ELF-1 (cell line): ENCODE data around the gene COL4A1.

Experiments
- DNase-seq: peaks from one replicate; pipeline ENCODE4 v3.0.0-alpha.2; 2016; ENCODE audit warnings: low read depth, low spot score

COL4A1 gene

GRCh38 chr13:110221406-110222117, 85.4 kb downstream of the COL4A1 start:
- no peak for DNase-seq

GRCh38 chr13:110220471-110220870, 86.5 kb downstream of the COL4A1 start:
- DNase-seq, result no peak

GRCh38 chr13:110218581-110219201, 88.3 kb downstream of the COL4A1 start:
- peak; percentile 37 for DNase-seq

- no peak for DNase-seq
Observed at GRCh38 chr13:110217811-110218210, 89.1 kb downstream of the COL4A1 start.

GRCh38 chr13:110217085-110217484, 89.9 kb downstream of the COL4A1 start:
- DNase-seq, result no peak

DNA sequence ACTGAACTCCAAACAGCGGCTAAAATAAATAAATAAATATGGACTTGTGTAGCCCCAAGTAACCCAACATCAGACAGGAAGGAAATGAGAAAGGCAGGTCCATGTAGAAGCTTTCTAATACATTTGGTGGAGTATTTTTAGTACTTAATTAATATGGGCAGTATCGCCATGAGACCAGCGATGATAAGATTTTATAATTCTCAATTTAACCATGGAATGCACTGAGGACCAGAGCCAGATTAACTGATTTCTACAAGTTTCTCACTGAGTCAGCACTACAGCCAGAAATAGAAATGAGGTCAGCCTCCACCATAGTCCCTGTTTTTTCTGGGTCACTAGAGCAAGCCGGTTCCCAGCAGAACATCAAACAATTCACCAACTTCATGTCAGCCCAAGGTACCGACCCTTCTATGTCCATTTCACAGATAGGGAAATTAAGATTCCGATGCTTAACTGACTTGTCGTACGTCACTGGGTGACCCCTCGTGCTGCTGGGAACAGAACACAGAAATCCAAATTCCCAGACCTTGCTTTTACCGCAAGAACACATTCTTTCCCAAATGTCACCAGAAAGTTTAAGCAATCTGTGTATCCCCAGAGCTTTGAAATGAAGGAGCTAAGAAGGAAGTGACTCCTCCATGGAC, 90.4 kb downstream of the COL4A1 start:
- DNase-seq, result peak; percentile 17

- DNase-seq, result peak; percentile 54
Observed at GRCh38 chr13:110216006-110216397, 91.0 kb downstream of the COL4A1 start.

GRCh38 chr13:110215606-110216005, 91.4 kb downstream of the COL4A1 start:
- DNase-seq, result no peak

- no peak for DNase-seq
Observed at GRCh38 chr13:110214637-110215036, 92.3 kb downstream of the COL4A1 start.

DNA sequence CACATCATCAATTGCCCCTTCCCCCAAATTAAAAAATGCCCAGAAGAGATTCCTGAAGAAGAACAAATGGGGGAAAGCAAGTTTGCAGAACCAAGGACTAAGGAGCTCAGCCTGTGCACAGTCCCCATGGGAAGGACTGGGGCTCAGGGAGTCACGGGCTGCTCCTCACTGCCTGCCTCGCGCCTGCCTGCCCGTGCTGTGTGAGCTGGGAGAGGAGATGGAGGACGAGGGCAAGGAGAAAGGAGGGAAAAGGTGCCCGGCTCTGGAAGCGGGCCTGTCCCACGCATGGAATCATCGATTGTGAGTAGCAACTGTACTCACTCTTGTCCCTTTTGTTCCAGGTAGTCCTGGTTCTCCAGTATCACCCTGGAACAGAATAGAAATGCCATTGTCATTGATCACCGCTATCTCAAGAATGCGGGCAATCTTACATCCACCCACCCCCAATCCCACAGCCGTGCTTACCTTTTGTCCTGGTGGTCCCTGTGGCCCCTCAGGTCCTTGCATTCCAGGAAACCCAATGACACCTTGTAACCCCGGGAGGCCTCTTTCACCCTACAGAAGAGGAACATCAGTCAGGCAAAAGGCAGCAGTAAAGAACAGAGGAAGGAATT, 93.4 kb downstream of the COL4A1 start:
- peak; percentile 55 for DNase-seq

GRCh38 chr13:110212529-110212928, 94.4 kb downstream of the COL4A1 start:
- no peak for DNase-seq

- DNase-seq, result no peak
Observed at GRCh38 chr13:110211735-110212134, 95.2 kb downstream of the COL4A1 start.

GRCh38 chr13:110211046-110211445, 95.9 kb downstream of the COL4A1 start:
- DNase-seq, result no peak

GRCh38 chr13:110210604-110210985, 96.4 kb downstream of the COL4A1 start:
- DNase-seq, result no peak

GRCh38 chr13:110209950-110210603, 96.9 kb downstream of the COL4A1 start:
- DNase-seq, result no peak

DNA sequence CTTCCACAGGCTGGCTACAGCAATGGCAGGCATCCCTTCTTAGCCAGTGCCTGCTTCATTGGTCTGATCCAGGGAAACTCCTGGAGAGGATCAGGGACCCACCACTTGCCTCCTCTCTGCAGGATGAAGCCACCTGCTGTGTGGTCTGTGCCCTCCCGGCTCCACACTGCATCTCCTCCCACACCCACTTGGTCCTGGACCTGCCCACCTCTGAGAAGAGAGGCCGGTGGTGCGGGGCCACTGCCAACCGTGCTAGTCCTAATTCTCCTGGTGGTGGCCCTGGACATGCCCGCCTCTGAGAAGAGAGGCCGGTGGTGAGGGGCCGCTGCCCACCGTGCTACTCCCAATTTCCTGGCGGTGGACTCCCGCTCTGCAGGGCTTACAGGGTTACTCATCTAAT, 98.8 kb downstream of the COL4A1 start:
- no peak for DNase-seq

- no peak for DNase-seq
Observed at GRCh38 chr13:110206996-110207395, 100.0 kb downstream of the COL4A1 start.

DNA sequence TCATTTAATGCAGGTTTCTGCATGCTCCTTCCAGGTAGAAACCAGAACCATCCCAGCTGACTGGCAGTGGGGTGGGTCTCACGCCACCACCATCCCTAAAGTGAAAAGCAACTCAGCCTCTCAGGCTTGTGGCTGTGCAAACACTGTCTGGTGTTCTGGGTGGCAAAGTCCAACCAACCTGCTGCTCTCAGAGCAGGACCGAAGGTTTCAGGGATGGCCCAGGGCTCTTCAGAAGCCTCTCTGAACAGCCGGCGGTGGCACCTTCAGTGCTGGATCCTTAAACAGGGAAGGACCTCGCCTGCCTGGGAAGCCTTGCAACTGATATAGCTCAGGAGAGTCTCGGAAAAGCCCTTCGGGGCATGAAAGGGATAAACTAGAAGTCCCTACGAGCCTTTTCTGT, 100.8 kb downstream of the COL4A1 start:
- no peak for DNase-seq

DNA sequence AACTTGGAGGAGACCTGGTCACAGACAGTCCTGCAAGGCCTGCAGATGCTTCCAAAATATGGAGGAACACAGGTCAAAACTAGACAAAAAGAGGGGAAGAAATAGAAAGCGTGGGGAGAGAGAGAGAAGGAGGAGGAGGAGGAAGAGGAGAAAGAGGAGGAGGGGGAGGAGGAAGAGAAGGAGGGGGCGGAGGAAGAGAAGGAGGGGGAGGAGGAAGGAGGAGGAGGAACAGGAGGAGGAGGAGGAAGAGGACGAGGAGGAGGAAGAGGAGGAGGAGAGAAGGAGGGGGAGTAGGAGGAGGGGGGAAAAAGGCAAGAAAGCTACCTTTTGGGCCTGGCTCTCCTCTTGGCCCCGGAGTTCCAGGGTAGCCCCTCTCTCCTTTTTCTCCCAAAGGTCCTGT, 105.8 kb downstream of the COL4A1 start:
- no peak for DNase-seq

DNA sequence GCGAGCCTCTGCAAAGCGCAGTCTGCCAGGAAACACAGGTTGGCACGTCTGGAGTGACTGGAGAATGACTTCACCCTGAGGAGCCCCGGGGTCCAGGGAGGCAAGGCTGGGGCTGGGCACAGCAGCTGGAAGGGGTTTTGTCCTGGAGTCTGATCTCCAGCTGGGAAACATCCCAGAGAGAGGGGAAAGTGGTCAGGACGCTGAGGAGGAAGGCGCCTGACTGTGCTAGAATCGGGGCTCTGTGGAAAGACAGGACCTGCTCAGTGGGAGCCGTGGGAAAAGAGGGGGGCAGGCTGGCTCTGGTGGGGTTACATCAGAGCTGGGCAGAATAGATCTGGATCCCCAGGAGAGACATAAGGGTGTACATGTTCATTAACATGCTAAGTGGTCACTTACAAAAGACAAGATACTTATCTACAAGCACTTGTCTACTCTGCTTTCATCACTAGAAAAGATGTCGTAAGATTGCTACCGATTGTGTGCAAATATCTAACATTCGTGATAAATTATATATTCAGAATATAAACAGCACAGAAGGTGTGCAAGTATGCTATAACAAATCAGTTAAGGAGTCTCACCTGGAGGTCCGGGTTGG, 106.6 kb downstream of the COL4A1 start:
- no peak for DNase-seq

- no peak for DNase-seq
Observed at GRCh38 chr13:110199046-110199831, 107.7 kb downstream of the COL4A1 start.
